WTC11 (cell line): Measurements from ENCODE around the gene CDK17. TPM values are rescaled to one million over a fixed set of nuclear protein-coding genes. Genes with fewer than 3 reads are reported as not detected.

Source experiments
- ATAC-seq: fragments of 200-7000 bp; cut with Tn5 transposase; 2 replicates; pipeline ENCODE4 v1.10.0; 2021; ENCODE audit warnings: mild to moderate bottlenecking, moderate library complexity
- CTCF ChIA-PET: fragments of 300-600 bp; sonication (Branson Sonifier 250); formaldehyde crosslinking; loops from one replicate; lab custom pipeline; 2021; ENCODE audit warnings: antibody characterized with exemption; lab: Charles Lee
- POLR2A ChIA-PET: fragments of 350-600 bp; sonication (Branson Sonifier 250); formaldehyde crosslinking; loops from one replicate; lab custom pipeline; 2021; ENCODE audit warnings: antibody characterized with exemption; lab: Charles Lee
- DNase-seq: peaks from one replicate; pipeline ENCODE4 v3.0.0; 2021; ENCODE audit warnings: low spot score
- H3K27ac Mint-ChIP-seq: 2 replicates; pipeline ENCODE4 v1.8.0; 2021; ENCODE audit warnings: mixed read lengths
- H3K27me3 Mint-ChIP-seq: 2 replicates; pipeline ENCODE4 v1.8.0; 2021; ENCODE audit warnings: low read depth, mild to moderate bottlenecking, moderate library complexity, mixed read lengths
- H3K36me3 Mint-ChIP-seq: 2 replicates; pipeline ENCODE4 v1.8.0; 2021; ENCODE audit warnings: mixed read lengths
- H3K4me1 Mint-ChIP-seq: 2 replicates; pipeline ENCODE4 v1.8.0; 2022; ENCODE audit warnings: mixed read lengths
- H3K4me3 Mint-ChIP-seq: 2 replicates; pipeline ENCODE4 v1.8.0; 2021; ENCODE audit warnings: mild to moderate bottlenecking, moderate library complexity, mixed read lengths
- H3K9me3 Mint-ChIP-seq: 2 replicates; pipeline ENCODE4 v1.8.0; 2021; ENCODE audit warnings: mixed read lengths
- ATF2 ChIP-seq: sonication (generic); formaldehyde crosslinking; IDR thresholded peaks from 2 replicates; pipeline ENCODE4 v1.8.1; 2022; ENCODE audit warnings: low read depth, missing genetic modification reagents, borderline replicate concordance
- CTCF ChIP-seq: fragments of 200-600 bp; IDR thresholded peaks from 2 replicates; pipeline ENCODE4 v1.8.0; 2022; ENCODE audit warnings: antibody characterized with exemption
- FOXK1 ChIP-seq: sonication (generic); formaldehyde crosslinking; IDR thresholded peaks from 2 replicates; pipeline ENCODE4 v1.8.0; 2022; ENCODE audit warnings: mild to moderate bottlenecking, moderate library complexity, missing genetic modification reagents
- FOXP1 ChIP-seq: sonication (generic); formaldehyde crosslinking; IDR thresholded peaks from 2 replicates; pipeline ENCODE4 v1.8.0; 2022; ENCODE audit warnings: missing genetic modification reagents, mild to moderate bottlenecking, moderate library complexity, borderline replicate concordance
- GABPB1 ChIP-seq: sonication (generic); formaldehyde crosslinking; IDR thresholded peaks from 2 replicates; pipeline ENCODE4 v1.8.1; 2023; ENCODE audit warnings: mild to moderate bottlenecking, missing genetic modification reagents
- NR2C2 ChIP-seq: sonication (generic); formaldehyde crosslinking; IDR thresholded peaks from 2 replicates; pipeline ENCODE4 v1.8.0; 2022; ENCODE audit warnings: mild to moderate bottlenecking, missing genetic modification reagents
- RORB ChIP-seq: fragments of 250-450 bp; sonication (Bioruptor Pico); IDR thresholded peaks from 2 replicates; pipeline ENCODE4 v1.9.0; 2021; ENCODE audit warnings: mild to moderate bottlenecking
- SOX15 ChIP-seq: fragments of 250-450 bp; sonication (Bioruptor Pico); IDR thresholded peaks from 2 replicates; pipeline ENCODE4 v1.9.0; 2021; ENCODE audit warnings: mild to moderate bottlenecking
- ZNF121 ChIP-seq: sonication (generic); formaldehyde crosslinking; IDR thresholded peaks from 2 replicates; pipeline ENCODE4 v1.8.0; 2023; ENCODE audit warnings: missing genetic modification reagents
- ZNF138 ChIP-seq: sonication (generic); formaldehyde crosslinking; conservative IDR thresholded peaks from 2 replicates; pipeline ENCODE4 v1.8.1; 2022; ENCODE audit warnings: mild to moderate bottlenecking, moderate library complexity, missing genetic modification reagents
- total RNA-seq: library from RNA; stranded (reverse); gene quantifications from 3 replicates; pipeline ENCODE4 v1.2.3, GENCODE V29; 2021
- TF ChIP-seq, protein P1 (sequence below): sonication (generic); formaldehyde crosslinking; IDR thresholded peaks from 2 replicates; pipeline ENCODE4 v1.8.0; 2022; ENCODE audit warnings: mild to moderate bottlenecking, missing genetic modification reagents
- TF ChIP-seq, protein P2 (sequence below): sonication (generic); formaldehyde crosslinking; IDR thresholded peaks from 2 replicates; pipeline ENCODE4 v1.8.0; 2022; ENCODE audit warnings: mild to moderate bottlenecking, missing genetic modification reagents
- TF ChIP-seq, protein P3 (sequence below): sonication (generic); formaldehyde crosslinking; IDR thresholded peaks from 2 replicates; pipeline ENCODE4 v1.8.1; 2022; ENCODE audit warnings: low read depth, mild to moderate bottlenecking, moderate library complexity, missing genetic modification reagents, borderline replicate concordance
- TF ChIP-seq, protein P4 (sequence below): sonication (generic); formaldehyde crosslinking; conservative IDR thresholded peaks from 2 replicates; pipeline ENCODE4 v1.8.1; 2023; ENCODE audit warnings: mild to moderate bottlenecking, low read depth, missing genetic modification reagents, moderate library complexity

CDK17 gene
- total RNA-seq, 1 experiment from 2014 or later: 20.0 TPM

- TF ChIP-seq, protein P1, sequence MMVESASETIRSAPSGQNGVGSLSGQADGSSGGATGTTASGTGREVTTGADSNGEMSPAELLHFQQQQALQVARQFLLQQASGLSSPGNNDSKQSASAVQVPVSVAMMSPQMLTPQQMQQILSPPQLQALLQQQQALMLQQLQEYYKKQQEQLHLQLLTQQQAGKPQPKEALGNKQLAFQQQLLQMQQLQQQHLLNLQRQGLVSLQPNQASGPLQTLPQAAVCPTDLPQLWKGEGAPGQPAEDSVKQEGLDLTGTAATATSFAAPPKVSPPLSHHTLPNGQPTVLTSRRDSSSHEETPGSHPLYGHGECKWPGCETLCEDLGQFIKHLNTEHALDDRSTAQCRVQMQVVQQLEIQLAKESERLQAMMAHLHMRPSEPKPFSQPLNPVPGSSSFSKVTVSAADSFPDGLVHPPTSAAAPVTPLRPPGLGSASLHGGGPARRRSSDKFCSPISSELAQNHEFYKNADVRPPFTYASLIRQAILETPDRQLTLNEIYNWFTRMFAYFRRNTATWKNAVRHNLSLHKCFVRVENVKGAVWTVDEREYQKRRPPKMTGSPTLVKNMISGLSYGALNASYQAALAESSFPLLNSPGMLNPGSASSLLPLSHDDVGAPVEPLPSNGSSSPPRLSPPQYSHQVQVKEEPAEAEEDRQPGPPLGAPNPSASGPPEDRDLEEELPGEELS (CRISPR knock-in tag): no peak
- no peak for TF ChIP-seq FOXP1
- TF ChIP-seq, protein P2, sequence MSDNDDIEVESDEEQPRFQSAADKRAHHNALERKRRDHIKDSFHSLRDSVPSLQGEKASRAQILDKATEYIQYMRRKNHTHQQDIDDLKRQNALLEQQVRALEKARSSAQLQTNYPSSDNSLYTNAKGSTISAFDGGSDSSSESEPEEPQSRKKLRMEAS (CRISPR knock-in tag): no peak
Observed at GRCh38 chr12:96329545-96329944, 70.7 kb downstream of the CDK17 start (continued).

DNA sequence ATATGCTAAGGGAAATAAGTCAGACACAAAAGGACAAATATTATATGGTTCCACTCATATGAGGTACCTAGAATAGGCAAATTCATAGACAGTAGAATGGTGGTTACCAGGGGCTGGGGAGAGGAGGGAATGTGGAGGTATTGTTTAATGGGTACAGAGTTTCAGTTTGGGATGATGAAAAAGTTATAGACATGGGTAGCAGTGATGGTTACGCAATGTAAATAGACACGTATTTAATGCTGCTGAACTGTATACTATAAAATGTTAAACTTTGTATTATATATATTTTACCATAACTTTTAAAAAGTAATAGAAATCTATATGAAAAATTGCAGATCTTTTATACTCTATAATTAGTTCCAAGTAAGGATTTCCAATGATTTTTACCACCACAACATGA, 71.2 kb downstream of the CDK17 start:
- no peaks in the 10 kb centered on the region for H3K36me3 Mint-ChIP-seq

More for the DNA sequence above, 71.2 kb downstream of the CDK17 start:
- H3K27ac Mint-ChIP-seq: no peak overlapping the region
- H3K4me1 Mint-ChIP-seq: peaks cover 13% of the 10 kb centered on the region
- ATAC-seq: no peak
- H3K27me3 Mint-ChIP-seq: no peaks in the 10 kb centered on the region
- no peak overlapping the region for H3K4me3 Mint-ChIP-seq
- CTCF ChIA-PET: no interaction called here
- POLR2A ChIA-PET: no interaction called here
- no peak for DNase-seq
- TF ChIP-seq GABPB1 (CRISPR knock-in tag) (no peak), NR2C2 (no peak), CTCF (no peak), SOX15 (CRISPR knock-in tag) (no peak), RORB (CRISPR knock-in tag) (no peak), FOXK1 (CRISPR knock-in tag) (no peak), ZNF138 (CRISPR knock-in tag) (no peak), ATF2 (CRISPR knock-in tag) (no peak), ZNF121 (no peak)
- TF ChIP-seq, protein P3, sequence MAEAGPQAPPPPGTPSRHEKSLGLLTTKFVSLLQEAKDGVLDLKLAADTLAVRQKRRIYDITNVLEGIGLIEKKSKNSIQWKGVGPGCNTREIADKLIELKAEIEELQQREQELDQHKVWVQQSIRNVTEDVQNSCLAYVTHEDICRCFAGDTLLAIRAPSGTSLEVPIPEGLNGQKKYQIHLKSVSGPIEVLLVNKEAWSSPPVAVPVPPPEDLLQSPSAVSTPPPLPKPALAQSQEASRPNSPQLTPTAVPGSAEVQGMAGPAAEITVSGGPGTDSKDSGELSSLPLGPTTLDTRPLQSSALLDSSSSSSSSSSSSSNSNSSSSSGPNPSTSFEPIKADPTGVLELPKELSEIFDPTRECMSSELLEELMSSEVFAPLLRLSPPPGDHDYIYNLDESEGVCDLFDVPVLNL: no peak
- TF ChIP-seq, protein P4, sequence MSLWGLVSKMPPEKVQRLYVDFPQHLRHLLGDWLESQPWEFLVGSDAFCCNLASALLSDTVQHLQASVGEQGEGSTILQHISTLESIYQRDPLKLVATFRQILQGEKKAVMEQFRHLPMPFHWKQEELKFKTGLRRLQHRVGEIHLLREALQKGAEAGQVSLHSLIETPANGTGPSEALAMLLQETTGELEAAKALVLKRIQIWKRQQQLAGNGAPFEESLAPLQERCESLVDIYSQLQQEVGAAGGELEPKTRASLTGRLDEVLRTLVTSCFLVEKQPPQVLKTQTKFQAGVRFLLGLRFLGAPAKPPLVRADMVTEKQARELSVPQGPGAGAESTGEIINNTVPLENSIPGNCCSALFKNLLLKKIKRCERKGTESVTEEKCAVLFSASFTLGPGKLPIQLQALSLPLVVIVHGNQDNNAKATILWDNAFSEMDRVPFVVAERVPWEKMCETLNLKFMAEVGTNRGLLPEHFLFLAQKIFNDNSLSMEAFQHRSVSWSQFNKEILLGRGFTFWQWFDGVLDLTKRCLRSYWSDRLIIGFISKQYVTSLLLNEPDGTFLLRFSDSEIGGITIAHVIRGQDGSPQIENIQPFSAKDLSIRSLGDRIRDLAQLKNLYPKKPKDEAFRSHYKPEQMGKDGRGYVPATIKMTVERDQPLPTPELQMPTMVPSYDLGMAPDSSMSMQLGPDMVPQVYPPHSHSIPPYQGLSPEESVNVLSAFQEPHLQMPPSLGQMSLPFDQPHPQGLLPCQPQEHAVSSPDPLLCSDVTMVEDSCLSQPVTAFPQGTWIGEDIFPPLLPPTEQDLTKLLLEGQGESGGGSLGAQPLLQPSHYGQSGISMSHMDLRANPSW (CRISPR knock-in tag): no peak
- TF ChIP-seq, all 79 proteins: peak for 0
- no peaks in the 10 kb centered on the region for H3K9me3 Mint-ChIP-seq
